Measurements from ENCODE around the gene IL13. TPM values are rescaled to one million over a fixed set of nuclear protein-coding genes. Genes with fewer than 3 reads are reported as not detected.
"Not testable (repeated sequence)": the region's sequence is repeated elsewhere in the genome, so short reads cannot be mapped to it uniquely, and the experiment has no call there.

Gene IL13
- polyA plus RNA-seq, 1 donor from 2014 or later: 0.25 TPM

GRCh38 chr5:132628814-132629213 lies 29.2 kb upstream of the IL13 start:
- no peaks in the 10 kb centered on the region for H3K9me3 ChIP-seq (ENCODE audit: low read length)
- no peaks in the 10 kb centered on the region for H3F3A ChIP-seq (ENCODE audit: insufficient read depth, low read length, poor library complexity, severe bottlenecking)
- no peak overlapping the region for H3K4me3 ChIP-seq (ENCODE audit: low read length)
- H3K27me3 ChIP-seq (ENCODE audit: insufficient read depth, low read depth, low read length): no peaks in the 10 kb centered on the region
- H4K20me1 ChIP-seq (ENCODE audit: insufficient read depth): no peaks in the 10 kb centered on the region
- H3K36me3 ChIP-seq (ENCODE audit: insufficient read depth, low read length): no peaks in the 10 kb centered on the region
- H3K27ac ChIP-seq (ENCODE audit: low read length): no peak overlapping the region
- no peak overlapping the region for H3K9ac ChIP-seq (ENCODE audit: low read length)
- H3K79me2 ChIP-seq (replicated peaks; ENCODE audit: insufficient read depth, low read length): no peaks in the 10 kb centered on the region
- H3K4me2 ChIP-seq (ENCODE audit: low read length): no peak overlapping the region
- H3K9me2 ChIP-seq (ENCODE audit: insufficient read depth, low read length): no peaks in the 10 kb centered on the region
- TF ChIP-seq EP300 (conservative IDR thresholded peaks at IDR 0.05; ENCODE audit: poor library complexity, severe bottlenecking) (no peak), SMC3 (conservative IDR thresholded peaks at IDR 0.05; ENCODE audit: poor library complexity) (no peak), TAF1 (IDR thresholded peaks at IDR 0.05; ENCODE audit: low read depth) (no peak), POLR2AphosphoS5 (IDR thresholded peaks at IDR 0.05) (no peak), MXI1 (conservative IDR thresholded peaks at IDR 0.05; ENCODE audit: poor library complexity, severe bottlenecking) (no peak), CTCF (IDR thresholded peaks at IDR 0.05; ENCODE audit: poor library complexity, severe bottlenecking) (no peak), EZH2 (IDR thresholded peaks at IDR 0.05; ENCODE audit: borderline replicate concordance, insufficient read depth, low read length, poor library complexity, severe bottlenecking) (no peak), RAD21 (conservative IDR thresholded peaks at IDR 0.05) (no peak)
- TF ChIP-seq, protein P1, sequence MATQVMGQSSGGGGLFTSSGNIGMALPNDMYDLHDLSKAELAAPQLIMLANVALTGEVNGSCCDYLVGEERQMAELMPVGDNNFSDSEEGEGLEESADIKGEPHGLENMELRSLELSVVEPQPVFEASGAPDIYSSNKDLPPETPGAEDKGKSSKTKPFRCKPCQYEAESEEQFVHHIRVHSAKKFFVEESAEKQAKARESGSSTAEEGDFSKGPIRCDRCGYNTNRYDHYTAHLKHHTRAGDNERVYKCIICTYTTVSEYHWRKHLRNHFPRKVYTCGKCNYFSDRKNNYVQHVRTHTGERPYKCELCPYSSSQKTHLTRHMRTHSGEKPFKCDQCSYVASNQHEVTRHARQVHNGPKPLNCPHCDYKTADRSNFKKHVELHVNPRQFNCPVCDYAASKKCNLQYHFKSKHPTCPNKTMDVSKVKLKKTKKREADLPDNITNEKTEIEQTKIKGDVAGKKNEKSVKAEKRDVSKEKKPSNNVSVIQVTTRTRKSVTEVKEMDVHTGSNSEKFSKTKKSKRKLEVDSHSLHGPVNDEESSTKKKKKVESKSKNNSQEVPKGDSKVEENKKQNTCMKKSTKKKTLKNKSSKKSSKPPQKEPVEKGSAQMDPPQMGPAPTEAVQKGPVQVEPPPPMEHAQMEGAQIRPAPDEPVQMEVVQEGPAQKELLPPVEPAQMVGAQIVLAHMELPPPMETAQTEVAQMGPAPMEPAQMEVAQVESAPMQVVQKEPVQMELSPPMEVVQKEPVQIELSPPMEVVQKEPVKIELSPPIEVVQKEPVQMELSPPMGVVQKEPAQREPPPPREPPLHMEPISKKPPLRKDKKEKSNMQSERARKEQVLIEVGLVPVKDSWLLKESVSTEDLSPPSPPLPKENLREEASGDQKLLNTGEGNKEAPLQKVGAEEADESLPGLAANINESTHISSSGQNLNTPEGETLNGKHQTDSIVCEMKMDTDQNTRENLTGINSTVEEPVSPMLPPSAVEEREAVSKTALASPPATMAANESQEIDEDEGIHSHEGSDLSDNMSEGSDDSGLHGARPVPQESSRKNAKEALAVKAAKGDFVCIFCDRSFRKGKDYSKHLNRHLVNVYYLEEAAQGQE (IDR thresholded peaks at IDR 0.05; ENCODE audit: borderline replicate concordance): no peak
- H2AFZ ChIP-seq (ENCODE audit: low read depth, low read length): no peak overlapping the region

DNA sequence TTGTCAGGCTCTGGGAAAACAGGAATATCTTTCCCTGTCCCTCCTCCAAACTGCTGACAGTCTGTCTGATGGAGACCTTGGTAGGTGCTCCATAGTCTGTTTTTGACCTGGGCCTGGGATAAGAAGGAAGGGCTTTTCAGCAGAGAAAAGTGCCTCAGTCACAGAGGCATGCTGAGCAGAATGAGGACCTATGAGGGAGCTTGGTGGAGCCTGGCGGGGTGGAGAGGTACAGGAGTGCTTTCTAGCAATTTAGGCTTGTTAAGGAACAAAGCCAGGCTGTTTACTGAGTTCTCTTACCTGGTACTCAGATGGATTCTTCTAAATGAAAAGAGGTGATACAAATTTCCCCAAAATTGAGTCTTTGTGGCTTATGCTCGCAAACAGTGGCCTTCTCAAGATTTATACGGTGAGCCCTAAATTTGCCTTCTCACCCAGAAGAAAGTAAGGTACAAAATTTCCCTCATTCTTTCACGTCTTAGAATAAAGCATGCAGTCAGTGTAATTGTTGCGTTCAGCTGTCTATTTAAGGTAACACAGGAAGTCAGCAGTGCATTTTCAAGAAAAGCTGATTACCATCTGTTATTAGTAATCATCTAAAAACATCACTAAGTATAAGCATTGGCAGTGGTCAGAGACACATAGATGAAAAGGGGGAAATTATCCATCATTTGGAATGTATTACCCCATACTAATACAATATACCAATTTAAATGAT lies 28.6 kb upstream of the IL13 start:
- no peaks in the 10 kb centered on the region for H3F3A ChIP-seq (ENCODE audit: insufficient read depth, low read length, poor library complexity, severe bottlenecking)
- no peak overlapping the region for H2AFZ ChIP-seq (ENCODE audit: low read depth, low read length)
- H3K27ac ChIP-seq (ENCODE audit: low read length): no peak overlapping the region
- no peak overlapping the region for H3K9ac ChIP-seq (ENCODE audit: low read length)
- no peak overlapping the region for H3K4me2 ChIP-seq (ENCODE audit: low read length)
- H3K79me2 ChIP-seq (replicated peaks; ENCODE audit: insufficient read depth, low read length): no peaks in the 10 kb centered on the region
- no peak for TF ChIP-seq SMC3 (conservative IDR thresholded peaks at IDR 0.05; ENCODE audit: poor library complexity)
- TF ChIP-seq CTCF (IDR thresholded peaks at IDR 0.05; ENCODE audit: poor library complexity, severe bottlenecking): no peak
- TF ChIP-seq TAF1 (IDR thresholded peaks at IDR 0.05; ENCODE audit: low read depth): no peak
- no peak for TF ChIP-seq POLR2AphosphoS5 (IDR thresholded peaks at IDR 0.05)
- TF ChIP-seq MXI1 (conservative IDR thresholded peaks at IDR 0.05; ENCODE audit: poor library complexity, severe bottlenecking): no peak
- TF ChIP-seq, protein P1 (IDR thresholded peaks at IDR 0.05; ENCODE audit: borderline replicate concordance): no peak
- TF ChIP-seq EZH2 (IDR thresholded peaks at IDR 0.05; ENCODE audit: borderline replicate concordance, insufficient read depth, low read length, poor library complexity, severe bottlenecking): no peak
- no peak for TF ChIP-seq RAD21 (conservative IDR thresholded peaks at IDR 0.05)
- TF ChIP-seq EP300 (conservative IDR thresholded peaks at IDR 0.05; ENCODE audit: poor library complexity, severe bottlenecking): no peak
- H3K9me2 ChIP-seq (ENCODE audit: insufficient read depth, low read length): no peaks in the 10 kb centered on the region
- H3K36me3 ChIP-seq (ENCODE audit: insufficient read depth, low read length): no peaks in the 10 kb centered on the region
- H3K27me3 ChIP-seq (ENCODE audit: insufficient read depth, low read depth, low read length): no peaks in the 10 kb centered on the region
- H3K4me3 ChIP-seq (ENCODE audit: low read length): no peak overlapping the region
- no peaks in the 10 kb centered on the region for H3K9me3 ChIP-seq (ENCODE audit: low read length)
- H4K20me1 ChIP-seq (ENCODE audit: insufficient read depth): no peaks in the 10 kb centered on the region

- H3K4me2 ChIP-seq (ENCODE audit: low read length); H3K9me3 ChIP-seq (ENCODE audit: low read length); H3K27ac ChIP-seq (ENCODE audit: low read length); H2AFZ ChIP-seq (ENCODE audit: low read depth, low read length); H4K20me1 ChIP-seq (ENCODE audit: insufficient read depth); H3K36me3 ChIP-seq (ENCODE audit: insufficient read depth, low read length); H3F3A ChIP-seq (ENCODE audit: insufficient read depth, low read length, poor library complexity, severe bottlenecking); H3K79me2 ChIP-seq (replicated peaks; ENCODE audit: insufficient read depth, low read length); H3K9me2 ChIP-seq (ENCODE audit: insufficient read depth, low read length); H3K27me3 ChIP-seq (ENCODE audit: insufficient read depth, low read depth, low read length); H3K9ac ChIP-seq (ENCODE audit: low read length); H3K4me3 ChIP-seq (ENCODE audit: low read length): not testable (repeated sequence)
Observed at GRCh38 chr5:132633587-132633986, 24.4 kb upstream of the IL13 start.

All from neural cell (in vitro differentiated cells).